Lung (tissue), 12 donors: ENCODE measurements around the gene MOB3B. TPM values are rescaled to one million over a fixed set of nuclear protein-coding genes. Genes with fewer than 3 reads are reported as not detected.

Source experiments
- ATAC-seq: fragments of 200-7000 bp; cut with Tn5 transposase; one replicate; pipeline ENCODE4 v1.9.1; 2020; ENCODE audit warnings: moderate number of reproducible peaks; ENCODE audit not compliant: insufficient read depth, low FRiP score
- DNase-seq, 3 donors: peaks; one replicate each; pipeline ENCODE4 v3.0.0-alpha.2; 2013 to 2017
- H3K27ac ChIP-seq, 2 donors: one replicate each; pipeline ENCODE4 v1.5.1; 2013; ENCODE audit warnings: mild to moderate bottlenecking in 2 of 2, moderate library complexity in 2 of 2, control low read depth in 1 of 2, inconsistent platforms in 1 of 2, low read depth in 1 of 2, low read length in 1 of 2
- H3K27me3 ChIP-seq, 3 donors: one replicate each; pipeline ENCODE4 v1.5.1; 2013; ENCODE audit warnings: low read length in 2 of 3; ENCODE audit not compliant: control insufficient read depth in 3 of 3, insufficient read depth in 3 of 3
- H3K36me3 ChIP-seq, 4 donors: one replicate each; pipeline ENCODE4 v1.5.1; 2013; ENCODE audit warnings: low read length in 4 of 4, mild to moderate bottlenecking in 1 of 4, moderate library complexity in 1 of 4; ENCODE audit not compliant: control insufficient read depth in 4 of 4, insufficient read depth in 4 of 4
- H3K4me1 ChIP-seq, 5 donors: one replicate each; pipeline ENCODE4 v1.5.1; 2013; ENCODE audit warnings: low read length in 5 of 5, mild to moderate bottlenecking in 2 of 5, moderate library complexity in 1 of 5; ENCODE audit not compliant: control insufficient read depth in 5 of 5, insufficient read depth in 5 of 5
- H3K4me3 ChIP-seq: one replicate; pipeline ENCODE4 v1.5.1; 2013; ENCODE audit warnings: mild to moderate bottlenecking, control low read depth, moderate library complexity
- H3K9ac ChIP-seq, 2 donors: one replicate each; pipeline ENCODE4 v1.5.1; 2013; ENCODE audit warnings: low read length in 2 of 2, control low read depth in 1 of 2; ENCODE audit not compliant: insufficient read depth in 1 of 2
- H3K9me3 ChIP-seq, 4 donors: one replicate each; pipeline ENCODE4 v1.5.1; 2013; ENCODE audit warnings: low read length in 3 of 4, mild to moderate bottlenecking in 1 of 4, moderate library complexity in 1 of 4; ENCODE audit not compliant: control insufficient read depth in 4 of 4, insufficient read depth in 3 of 4
- CTCF ChIP-seq: IDR thresholded peaks from 2 replicates; pipeline ENCODE4 v1.5.1; 2012; ENCODE audit warnings: mild to moderate bottlenecking; ENCODE audit errors: control extremely low read depth, extremely low read depth
- WGBS, 2 donors: extraction: QIAGEN DNeasy Blood & Tissue Kit; methylation state at CpG; one replicate each; pipeline ENCODE4 v1.1.7; 2013; 5-methylcytosine and 5-hydroxymethylcytosine counted together
- polyA plus RNA-seq, 2 donors: library from polyadenylated mRNA; stranded (reverse); fragments of 200-250 nt; gene quantifications; one replicate each; pipeline ENCODE4 v1.2.1, GENCODE V29; 2013
- total RNA-seq, 2 donors: library from RNA; depleted of rRNA in 1 of 2; stranded (reverse); fragments of >200 nt in 1 of 2; gene quantifications; one replicate each; pipeline ENCODE4 v1.2.1, GENCODE V29; 2014 to 2021
- donor health status: control.
- donor health status: control.
- donor health status: Bipolar disorder and iron deficiency.
- donor health status: healthy.
- donor health status: DM: yes; HTN: yes; CAD: no.

MOB3B gene
- total and polyA plus RNA-seq, 4 donors: 1.6 to 12.9 (median 6.4) TPM

GRCh38 chr9:27564670-27565069, 35.1 kb upstream of the MOB3B start:
- WGBS, 2 donors: 69 to 79% methylated on average over 1 of the region's 1 CpG
- peaks cover 3 to 21% (median 11%) of the 10 kb centered on the region in 4 donors for H3K36me3 ChIP-seq

GRCh38 chr9:27563738-27564430, 34.3 kb upstream of the MOB3B start:
- Histone ChIP-seq H3K27ac (no peak overlapping the region), H3K4me3 (no peak overlapping the region), H3K9ac (no peak overlapping the region), H3K4me1 (peaks cover 0 to 13% (median 0%) of the 10 kb centered on the region in 5 donors), H3K9me3 (no peaks in the 10 kb centered on the region), H3K27me3 (no peaks in the 10 kb centered on the region), H3K36me3 (peaks cover 3 to 21% (median 12%) of the 10 kb centered on the region in 4 donors)
- WGBS, 2 donors: 80 to 82% methylated on average over 4 of the region's 4 CpGs
- TF ChIP-seq CTCF: no peak
- no peak for ATAC-seq
- DNase-seq: no peak

More at GRCh38 chr9:27564670-27565069, 35.1 kb upstream of the MOB3B start:
- Histone ChIP-seq H3K9ac (no peak overlapping the region), H3K27me3 (no peaks in the 10 kb centered on the region), H3K9me3 (no peaks in the 10 kb centered on the region), H3K4me3 (no peak overlapping the region), H3K4me1 (peaks cover 0 to 13% (median 0%) of the 10 kb centered on the region in 5 donors), H3K27ac (no peak overlapping the region)
- TF ChIP-seq CTCF: no peak
- DNase-seq (no peak), ATAC-seq (no peak)

GRCh38 chr9:27561685-27562084, 32.1 kb upstream of the MOB3B start:
- Histone ChIP-seq H3K4me1 (peaks cover 0 to 2% (median 0%) of the 10 kb centered on the region in 5 donors), H3K9me3 (no peaks in the 10 kb centered on the region), H3K36me3 (peaks cover 1 to 24% (median 11%) of the 10 kb centered on the region in 4 donors), H3K9ac (no peak overlapping the region), H3K4me3 (no peak overlapping the region), H3K27ac (no peak overlapping the region), H3K27me3 (no peaks in the 10 kb centered on the region)
- 71 to 77% methylated on average over 3 of the region's 3 CpGs for WGBS, 2 donors
- TF ChIP-seq CTCF: no peak
- no peak for DNase-seq
- ATAC-seq: no peak

- no peaks in the 10 kb centered on the region for H3K27me3 ChIP-seq
- no peaks in the 10 kb centered on the region for H3K9me3 ChIP-seq
- no peak overlapping the region for H3K27ac ChIP-seq
- ATAC-seq (no peak), DNase-seq (no peak)
- no peak for TF ChIP-seq CTCF
- no peaks in the 10 kb centered on the region for H3K4me1 ChIP-seq
- peaks cover 6 to 23% (median 15%) of the 10 kb centered on the region in 4 donors for H3K36me3 ChIP-seq
- H3K4me3 ChIP-seq: no peak overlapping the region
- H3K9ac ChIP-seq: no peak overlapping the region
Measured at GRCh38 chr9:27560457-27560856, 30.8 kb upstream of the MOB3B start.
